Measurements from ENCODE around the gene KLHDC8B.

- TF ChIP-seq CTCF (IDR thresholded peaks at IDR 0.05) (no peak), POLR2A (IDR thresholded peaks at IDR 0.05) (no peak), POLR2AphosphoS5 (IDR thresholded peaks at IDR 0.05) (no peak), EP300 (IDR thresholded peaks at IDR 0.05) (no peak)
Measured at GRCh38 chr3:49132073-49132436, 39.3 kb upstream of the KLHDC8B start.
